Kasumi-1 (cell line): Measurements from ENCODE around the gene CD96.

Source experiments
- DNase-seq, 2 experiments: peaks; one replicate each; lab custom pipeline; 2025; lab: John Stamatoyannopoulos, UW

The CD96 gene

DNA sequence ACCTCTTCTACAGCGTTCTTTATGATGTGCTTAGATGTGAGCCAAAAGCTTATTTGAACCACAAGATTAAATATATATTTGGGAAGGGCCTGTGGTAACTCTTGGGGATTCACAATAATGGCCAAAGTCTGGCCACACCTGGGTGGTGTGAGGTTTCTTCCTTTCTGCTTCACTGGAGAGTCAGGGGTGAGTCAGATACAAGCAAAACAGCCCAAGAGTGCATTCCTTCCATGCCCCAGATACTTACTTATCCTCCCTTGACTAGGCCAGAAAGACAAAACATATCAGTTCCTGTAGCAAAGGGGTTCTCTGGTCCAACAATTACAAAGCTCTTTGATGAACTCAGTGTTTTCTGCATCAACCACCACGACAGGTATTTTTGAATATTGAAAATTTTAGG is 52.2 kb downstream of the CD96 start:
- no peak for DNase-seq

DNA sequence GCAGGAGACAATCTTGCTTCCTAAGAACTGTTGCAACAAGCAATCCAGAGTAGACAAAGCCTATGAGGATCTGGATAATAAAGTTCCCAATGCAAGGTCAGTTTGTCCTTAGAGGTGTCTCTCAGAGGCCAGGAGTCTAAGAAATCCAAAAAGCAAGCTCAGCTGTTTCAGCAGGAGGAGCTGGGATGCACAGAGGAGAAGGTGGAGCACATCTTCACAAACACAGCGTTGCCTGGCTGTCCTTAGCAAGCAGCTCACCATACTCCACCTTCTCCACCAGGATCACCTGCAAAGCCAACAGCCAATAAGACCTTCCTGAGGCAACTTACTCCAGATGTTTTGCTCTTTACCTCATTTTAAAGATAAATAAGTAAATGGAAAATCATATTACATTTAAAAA is 52.8 kb downstream of the CD96 start:
- DNase-seq = no peak

DNA sequence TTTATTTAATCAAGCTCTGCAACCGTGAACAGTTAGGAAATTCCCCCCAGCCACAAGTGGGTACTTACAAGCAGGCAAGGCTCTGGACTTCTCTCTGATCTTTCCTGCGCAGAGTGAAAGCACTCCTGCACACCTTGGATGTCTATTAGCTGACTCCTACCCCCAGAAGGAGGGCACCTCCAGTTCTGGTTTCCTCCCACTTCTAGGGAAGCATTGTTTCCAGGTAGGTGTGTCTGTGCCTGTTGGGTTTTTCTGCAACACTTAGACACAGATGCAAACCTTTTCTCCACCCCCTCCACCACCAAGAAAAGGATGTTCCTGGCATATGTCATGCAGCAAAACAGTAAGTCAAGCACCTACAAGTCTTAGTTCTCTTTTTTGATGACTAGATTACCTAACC is 53.2 kb downstream of the CD96 start, which contains the start of gene ZBED2:
ZBED2 (minus strand) TSS at position 115 of the 400 bp plus-strand sequence. CDS start 1,145 bp downstream, outside the sequence.
- no peak for DNase-seq

DNA sequence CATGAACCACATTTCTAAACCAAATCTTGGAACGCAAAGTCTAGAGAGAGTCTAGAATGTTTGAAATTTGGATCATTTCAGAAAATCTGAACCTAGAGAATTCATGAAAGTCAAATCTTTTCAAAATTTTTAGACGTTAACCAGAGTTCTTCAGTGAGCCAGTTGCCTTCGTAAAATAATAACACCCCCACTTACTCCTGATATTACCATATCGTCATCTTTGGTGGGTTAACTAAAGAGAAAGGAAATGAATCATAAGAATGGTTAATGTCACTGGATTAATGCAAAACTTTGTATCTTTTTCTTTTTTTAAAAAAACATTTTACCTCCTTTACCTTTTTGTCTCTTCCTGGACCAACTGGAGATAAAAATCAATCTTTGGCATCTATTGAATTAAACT is 54.3 kb downstream of the CD96 start:
- DNase-seq = no peak

DNA sequence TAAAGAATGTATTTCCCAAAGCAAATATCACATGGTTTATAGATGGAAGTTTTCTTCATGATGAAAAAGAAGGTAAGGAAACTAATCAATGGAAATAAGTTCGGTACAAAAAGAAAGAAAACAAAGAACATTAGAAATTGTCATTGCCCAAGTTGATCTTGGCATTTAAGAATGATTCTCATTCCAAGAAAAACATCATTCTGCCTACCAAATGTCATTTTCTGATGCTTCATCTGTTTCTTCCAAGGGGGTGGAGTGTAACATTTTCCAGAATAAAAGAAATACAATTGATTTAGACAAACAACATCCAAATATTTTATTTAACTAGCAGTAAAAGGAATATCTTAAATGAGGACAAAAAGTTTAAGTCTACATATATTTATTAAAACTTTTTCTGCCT is 56.1 kb downstream of the CD96 start:
- no peak for DNase-seq

DNA sequence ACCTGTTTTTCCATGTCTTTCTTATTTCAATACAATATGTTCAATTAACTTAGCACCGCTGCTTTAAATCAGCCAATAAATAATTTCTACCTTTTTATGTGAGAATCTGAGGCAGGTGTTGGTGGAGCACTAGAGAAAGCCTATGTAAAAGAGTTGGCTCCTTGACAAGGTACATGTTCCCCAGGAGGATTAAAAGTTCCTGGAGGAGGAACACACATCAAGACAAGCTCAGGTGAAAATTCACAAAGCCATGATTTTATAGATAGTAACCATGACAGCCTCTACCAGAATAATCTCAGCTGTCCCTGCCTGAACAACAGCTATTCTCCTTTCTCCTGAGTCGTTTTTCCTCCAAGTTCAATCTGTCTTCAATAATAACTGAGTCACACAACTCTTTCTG is 56.6 kb downstream of the CD96 start:
- DNase-seq = no peak

DNA sequence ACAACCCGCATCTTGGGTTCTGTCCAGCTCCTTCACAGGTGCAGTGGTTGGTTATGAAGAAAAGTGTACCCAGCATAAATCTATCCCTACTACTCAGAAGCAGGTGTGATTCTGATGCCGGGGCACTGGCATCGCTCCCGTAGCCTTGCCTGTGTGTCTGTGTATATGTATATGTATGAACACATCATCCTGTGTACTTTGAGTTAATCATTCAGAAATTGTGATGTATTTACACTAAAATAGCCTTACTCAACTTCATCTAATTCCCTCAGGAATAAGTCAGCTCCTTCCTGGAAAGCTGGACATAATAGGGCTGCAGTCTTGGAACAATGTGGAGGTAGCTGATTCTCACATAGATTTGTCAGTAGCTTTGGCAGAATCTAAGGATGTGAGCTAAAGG is 59.8 kb downstream of the CD96 start:
- no peak for DNase-seq

DNA sequence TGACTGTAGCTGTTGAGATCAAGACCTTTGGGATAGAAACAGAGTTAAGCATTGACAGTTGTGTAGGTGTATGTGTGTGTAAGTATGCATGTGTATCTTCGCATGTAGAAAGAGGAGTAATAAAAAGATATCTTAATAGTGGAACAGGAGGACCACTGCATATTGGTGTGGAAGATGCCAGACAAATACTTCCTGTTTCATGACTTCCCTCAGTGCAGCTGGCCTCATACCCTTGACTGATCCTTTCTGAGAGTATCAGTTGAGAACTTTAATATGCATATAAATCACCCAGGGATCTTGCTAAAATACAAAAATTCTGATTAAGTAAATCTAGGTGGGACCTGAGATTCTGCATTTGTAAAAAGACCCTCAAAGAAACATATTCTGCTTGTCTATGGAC is 61.7 kb downstream of the CD96 start:
- no peak for DNase-seq

DNA sequence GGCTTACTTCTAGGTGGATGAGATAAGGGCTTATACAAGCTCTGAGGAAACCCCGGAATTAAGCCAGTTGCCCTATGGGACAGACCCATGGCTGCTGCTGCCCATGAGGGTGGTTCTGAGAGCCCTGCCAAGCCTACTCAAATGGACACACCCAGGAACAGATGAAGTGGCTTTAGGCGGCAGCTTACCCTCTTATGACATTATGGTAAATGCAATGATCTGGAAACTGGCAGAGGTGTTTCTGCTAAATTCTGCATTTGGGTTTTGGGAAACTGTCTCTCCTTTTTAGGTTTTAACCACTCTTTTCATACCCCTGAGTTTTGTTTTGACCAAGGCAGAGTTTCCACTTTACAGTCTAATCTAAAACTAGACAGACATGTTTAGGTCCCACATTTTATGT is 62.1 kb downstream of the CD96 start:
- DNase-seq = no peak

DNA sequence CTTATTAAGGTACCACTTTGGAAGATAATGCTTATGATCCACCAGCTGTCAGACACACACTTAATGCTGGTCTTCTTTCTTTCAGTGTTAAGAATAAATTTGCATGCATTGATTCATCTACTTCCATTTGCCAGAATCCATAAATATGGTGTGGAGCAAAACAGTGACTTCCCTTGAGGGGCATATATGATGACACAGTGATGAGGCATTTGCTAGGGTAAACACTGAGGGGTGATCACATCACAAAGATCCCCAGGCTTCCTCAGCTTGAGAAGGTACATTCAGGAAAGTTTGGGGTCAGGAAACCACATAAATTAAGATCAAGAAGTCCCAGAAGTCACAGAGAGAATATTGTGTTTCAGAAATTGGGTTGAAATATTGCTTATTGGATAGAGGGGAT is 63.0 kb downstream of the CD96 start:
- DNase-seq = no peak

DNA sequence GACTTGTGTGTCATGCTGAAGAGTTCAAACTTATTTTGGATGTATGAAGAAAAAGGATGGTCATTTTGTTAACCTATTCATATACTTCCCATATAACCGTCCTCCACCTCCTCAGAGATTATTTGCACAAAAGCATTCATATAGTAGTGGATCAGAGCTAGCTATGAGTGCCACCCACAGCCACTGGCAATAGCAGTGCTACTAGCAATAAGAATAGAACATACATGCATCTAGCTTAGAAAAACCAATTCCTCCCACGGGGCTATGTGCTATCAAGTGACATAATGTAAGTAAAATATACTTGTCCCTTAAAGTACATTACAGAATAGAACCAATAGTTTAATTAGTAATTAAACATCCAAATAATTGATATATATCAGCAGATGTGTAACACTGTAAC is 63.5 kb downstream of the CD96 start:
- no peak for DNase-seq

DNA sequence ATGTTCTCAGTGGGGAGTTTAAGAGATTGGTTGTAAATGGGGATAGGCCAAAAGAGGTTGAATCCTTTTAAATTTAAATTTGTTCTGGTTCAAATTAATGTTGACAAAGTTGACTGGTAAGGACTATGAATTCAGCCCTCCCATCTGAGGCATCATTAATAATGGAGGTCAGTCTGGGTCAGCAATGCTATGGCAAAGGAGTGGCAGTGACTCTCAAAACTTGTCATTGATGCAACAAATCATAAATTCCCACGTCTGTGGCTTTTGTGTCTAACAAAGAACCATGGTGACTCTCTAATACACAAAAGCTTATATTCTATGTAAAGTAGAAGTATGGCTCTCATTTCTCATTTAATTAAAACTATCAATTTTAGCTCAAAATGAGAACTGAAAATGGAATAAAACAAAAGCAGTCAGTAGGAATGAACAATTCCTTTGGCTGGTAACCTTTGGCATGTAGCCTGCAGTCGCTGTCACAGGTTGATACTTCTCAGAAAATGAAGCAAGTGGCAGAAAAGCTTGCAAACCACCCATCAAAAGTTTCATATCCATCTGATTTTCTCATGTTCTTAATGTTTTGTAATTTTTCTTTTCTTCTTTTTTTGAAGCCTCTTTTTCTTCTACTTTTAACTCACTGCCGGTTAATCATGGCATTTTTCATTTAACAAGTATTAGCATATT is 65.4 kb downstream of the CD96 start:
- DNase-seq = no peak

DNA sequence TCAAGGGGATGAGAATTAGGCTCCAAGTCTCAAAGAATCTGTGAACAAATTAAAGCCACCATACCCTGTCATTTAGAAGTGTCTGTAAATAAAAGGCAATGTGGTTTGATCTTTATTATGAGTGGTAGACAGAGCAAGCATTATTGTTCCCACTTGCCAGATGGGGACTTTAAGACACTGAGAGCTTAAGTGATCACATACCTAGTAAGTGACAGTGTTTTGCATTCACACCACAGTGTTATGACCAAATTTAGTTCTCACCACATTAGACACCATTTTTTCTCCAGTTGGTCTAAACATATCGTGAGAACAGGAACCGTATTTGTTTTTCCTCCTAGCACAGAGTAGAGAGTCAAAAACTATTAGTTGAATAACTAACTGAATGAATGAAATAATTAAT is 66.4 kb downstream of the CD96 start:
- DNase-seq = no peak

DNA sequence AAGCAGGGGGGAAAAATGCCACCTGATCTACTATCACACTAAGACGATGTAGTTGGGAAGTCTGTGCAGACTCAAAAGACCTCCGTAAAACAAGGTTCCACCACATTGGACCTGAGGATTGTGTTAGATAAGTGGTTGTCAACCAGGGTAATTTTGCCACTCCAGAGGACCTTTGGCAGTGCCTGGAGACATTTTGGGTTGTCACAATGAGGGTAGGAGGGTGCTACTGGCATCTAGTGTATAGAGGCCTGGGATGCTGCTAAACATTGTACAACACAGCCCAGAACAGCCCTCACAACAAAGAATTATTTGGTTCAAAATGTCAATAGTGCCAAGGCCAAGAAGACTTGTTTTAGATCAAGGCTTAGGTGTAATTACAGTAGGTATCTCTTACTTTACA is 67.7 kb downstream of the CD96 start:
- no peak for DNase-seq

DNA sequence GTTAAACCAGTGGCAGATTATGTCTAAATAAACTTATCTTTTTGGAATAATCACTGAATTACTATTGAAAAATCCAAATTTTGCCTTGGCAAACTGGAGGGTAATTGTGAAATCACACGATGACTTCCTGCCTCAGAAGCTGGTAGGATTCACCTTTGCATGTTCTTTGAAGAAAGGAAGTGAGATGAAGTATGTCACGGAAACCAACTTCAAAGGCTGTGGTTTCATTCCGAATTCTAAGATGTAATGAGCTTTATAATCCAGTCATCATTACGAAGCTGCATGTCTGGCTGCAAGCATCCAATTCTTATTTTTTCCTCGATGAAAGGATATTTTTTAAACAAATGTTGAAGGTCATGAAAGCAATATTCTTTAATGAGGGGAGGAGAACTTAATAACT is 68.2 kb downstream of the CD96 start:
- no peak for DNase-seq

DNA sequence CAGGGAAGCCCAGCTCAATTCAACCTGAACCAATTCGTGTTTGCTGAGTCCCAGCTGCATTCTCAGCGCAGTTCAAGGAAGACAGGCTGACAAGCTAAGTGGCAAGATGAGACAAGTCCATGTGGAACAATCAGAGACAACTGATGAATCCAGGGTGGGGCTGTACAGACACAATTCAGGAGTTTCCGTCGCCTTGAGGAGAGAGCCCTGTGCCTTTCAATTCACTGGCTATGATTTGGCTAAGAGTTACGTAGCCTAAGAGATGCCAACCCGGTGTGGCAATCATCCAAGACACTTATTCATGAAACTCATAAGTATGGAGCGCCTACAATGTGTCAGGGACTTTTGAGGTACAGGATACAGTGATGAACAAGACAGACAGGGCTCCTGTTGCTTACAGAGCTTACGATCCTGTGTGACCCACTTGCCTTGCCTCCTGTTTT is 68.6 kb downstream of the CD96 start:
- DNase-seq = no peak

DNA sequence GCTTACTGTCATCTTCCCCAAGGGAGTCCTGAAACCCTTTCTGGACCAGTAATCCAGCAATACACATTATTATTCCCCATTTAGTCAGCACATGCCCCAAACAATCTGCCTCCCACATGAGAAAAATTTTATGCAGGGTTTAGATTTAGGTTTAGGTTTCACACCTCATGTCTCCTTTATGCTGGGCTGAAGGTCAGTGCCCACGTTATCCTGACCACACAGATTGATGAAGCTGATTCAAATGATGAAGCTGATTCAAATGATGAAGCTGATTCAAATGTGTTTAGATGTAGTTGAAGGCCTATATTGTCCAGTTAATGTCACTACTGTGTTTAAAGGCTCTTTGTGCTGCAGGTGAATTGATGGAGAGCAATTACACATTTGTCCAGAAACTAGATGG is 71.3 kb downstream of the CD96 start:
- DNase-seq = no peak

DNA sequence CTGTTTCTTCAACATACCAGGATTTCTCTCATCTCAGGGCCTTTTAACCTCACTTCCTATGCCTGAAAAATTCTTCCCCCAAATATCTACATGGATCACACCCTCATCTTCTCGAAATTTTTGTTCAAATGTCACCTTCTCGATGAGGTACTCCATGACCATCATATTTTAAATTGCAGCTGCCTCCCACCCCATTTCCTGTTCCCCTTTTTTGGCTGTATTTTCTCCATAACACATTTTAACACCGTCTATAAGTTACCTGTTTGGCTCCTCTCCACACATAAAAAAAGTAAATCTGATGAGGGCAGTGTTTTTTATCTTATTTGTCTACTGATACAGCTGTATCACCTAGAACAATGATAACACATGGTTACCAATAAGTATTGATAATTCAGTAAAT is 73.9 kb downstream of the CD96 start:
- DNase-seq = no peak

DNA sequence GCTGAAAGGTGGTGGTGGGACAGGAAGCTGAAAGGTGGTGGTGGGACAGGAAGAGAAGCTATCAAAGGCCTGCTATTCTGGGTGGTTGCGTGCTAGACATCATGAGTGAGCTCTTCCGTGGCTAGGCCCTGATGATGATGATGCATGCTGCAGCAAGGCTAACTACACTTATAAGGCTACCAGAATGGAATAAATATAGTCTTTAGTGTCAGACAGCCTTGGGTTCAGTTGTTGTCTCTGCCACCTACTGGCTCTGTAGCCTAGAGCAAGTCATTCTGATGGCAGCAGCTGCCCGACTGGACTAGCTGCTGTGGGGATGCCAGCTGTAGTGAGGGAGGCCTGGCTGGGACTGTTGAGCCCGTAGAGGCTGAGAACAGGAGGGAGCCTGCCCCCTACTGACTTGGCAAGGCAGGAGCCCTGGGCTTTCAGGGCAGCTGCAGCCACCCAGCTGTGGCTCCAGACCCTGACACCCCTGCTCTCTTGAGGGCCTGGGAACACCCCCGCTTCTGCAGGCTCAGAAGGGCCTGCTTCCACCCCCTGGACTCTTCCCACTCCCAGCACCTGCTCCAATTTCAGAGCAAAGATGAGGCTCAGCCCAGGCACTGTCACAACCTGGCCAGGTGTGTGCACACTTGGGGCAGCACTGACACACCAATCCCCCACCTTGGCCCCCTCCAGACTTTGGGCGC is 74.6 kb downstream of the CD96 start:
- DNase-seq = no peak

DNA sequence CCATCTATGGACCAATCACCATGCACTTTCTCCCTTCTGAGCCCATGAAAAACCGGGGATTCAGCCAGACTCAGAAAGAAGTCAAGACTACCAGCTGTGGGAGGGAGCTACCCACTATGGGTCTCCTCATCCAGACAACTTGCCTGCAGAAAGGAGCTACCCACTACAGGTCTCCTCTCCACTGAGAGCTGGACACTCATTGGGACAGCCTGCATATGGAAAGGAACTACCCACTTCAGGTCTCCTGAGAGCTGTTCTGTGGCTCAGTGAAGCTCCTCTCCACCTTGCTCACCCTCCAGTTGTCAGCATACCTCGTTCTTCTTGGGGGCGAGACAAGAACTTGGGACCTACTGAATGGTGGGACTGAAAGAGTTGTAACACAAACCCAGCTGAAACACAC is 75.4 kb downstream of the CD96 start:
- DNase-seq = no peak

DNA sequence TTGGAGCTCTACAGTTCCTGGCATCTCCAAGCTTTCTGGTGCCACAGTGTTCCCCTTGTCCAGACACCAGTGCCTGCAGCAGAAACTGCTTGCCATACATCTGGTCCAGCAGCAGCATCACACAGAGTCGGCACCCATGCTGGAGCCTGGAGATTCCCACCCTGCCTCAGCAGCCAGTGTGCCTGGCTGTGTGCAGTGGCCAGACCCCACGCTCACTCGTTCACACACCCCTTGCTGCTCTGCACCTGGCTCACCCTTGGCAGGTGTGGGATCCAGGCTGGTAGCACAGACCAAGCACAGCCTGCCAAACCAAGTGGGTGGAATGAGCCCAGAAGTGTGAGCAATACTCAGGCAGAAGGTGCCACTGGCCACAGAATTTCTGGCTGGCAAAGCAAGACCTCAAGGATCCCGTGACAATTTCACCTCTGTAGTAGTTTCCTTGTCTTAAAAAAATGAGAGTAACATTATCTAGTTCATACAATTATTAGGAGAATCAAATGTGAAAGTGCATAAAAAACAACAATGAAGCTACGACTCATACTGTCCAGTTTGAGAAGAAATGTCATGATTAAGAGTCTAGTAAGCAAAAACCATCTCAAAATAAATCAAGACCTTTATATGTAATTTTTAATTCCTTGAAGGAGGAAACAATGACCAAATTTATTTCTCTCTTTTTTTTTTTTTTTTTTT is 76.1 kb downstream of the CD96 start:
- DNase-seq = no peak

DNA sequence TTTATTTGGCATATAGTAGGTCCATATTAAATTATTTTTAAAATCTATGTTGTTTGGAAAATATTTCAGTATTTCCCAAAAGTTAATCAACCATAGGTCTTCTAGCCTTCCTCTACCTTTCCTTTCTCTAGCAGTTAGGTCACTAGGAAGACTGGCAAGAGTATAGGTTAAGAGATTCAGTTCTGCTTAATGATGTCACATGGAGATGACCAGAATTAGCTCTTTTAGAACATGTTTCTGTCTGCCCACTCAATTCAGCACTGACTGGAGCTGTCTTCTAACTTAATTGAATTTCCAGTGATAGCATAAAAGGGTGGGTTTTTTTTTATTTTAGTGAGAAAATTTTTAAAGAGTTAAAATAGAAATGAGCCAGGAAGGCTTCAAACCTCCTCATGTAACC is 76.9 kb downstream of the CD96 start:
- DNase-seq = no peak

DNA sequence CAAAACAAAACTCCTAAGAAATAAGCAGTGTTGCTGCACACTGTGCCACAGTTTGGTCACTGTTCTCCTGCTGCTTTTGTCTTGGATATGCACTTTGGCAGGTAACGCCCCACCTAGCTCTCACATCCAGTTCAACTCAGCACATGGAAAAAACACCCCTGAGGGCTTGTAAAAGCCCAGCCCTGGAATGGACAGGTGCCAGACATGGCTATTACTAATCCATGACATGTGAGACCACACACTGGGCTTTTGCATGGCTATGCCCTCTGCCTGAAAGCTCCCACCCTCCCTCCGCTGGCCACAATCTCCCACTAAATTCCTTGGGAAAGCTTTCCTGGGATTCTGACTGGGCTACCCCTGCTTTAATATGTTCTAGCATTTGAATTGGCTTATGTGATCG is 77.8 kb downstream of the CD96 start:
- no peak for DNase-seq
